A549 treated with CpdA at 1 μM for 4 hours (cell line): Measurements from ENCODE around the gene ZCCHC4. TPM values are rescaled to one million over a fixed set of nuclear protein-coding genes. Genes with fewer than 3 reads are reported as not detected.

Experiments
- total RNA-seq: library from RNA; stranded (reverse); fragments of 200-300 nt; extraction: Qiagen RNA extraction; gene quantifications from 5 replicates; pipeline ENCODE4 v1.2.3, GENCODE V29; 2022; ENCODE audit warnings: low read depth

ZCCHC4 gene, protein sequence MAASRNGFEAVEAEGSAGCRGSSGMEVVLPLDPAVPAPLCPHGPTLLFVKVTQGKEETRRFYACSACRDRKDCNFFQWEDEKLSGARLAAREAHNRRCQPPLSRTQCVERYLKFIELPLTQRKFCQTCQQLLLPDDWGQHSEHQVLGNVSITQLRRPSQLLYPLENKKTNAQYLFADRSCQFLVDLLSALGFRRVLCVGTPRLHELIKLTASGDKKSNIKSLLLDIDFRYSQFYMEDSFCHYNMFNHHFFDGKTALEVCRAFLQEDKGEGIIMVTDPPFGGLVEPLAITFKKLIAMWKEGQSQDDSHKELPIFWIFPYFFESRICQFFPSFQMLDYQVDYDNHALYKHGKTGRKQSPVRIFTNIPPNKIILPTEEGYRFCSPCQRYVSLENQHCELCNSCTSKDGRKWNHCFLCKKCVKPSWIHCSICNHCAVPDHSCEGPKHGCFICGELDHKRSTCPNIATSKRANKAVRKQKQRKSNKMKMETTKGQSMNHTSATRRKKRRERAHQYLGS
- 4.6 to 5.9 TPM (median 5.0 TPM) in 5 replicates for total RNA-seq

DNA sequence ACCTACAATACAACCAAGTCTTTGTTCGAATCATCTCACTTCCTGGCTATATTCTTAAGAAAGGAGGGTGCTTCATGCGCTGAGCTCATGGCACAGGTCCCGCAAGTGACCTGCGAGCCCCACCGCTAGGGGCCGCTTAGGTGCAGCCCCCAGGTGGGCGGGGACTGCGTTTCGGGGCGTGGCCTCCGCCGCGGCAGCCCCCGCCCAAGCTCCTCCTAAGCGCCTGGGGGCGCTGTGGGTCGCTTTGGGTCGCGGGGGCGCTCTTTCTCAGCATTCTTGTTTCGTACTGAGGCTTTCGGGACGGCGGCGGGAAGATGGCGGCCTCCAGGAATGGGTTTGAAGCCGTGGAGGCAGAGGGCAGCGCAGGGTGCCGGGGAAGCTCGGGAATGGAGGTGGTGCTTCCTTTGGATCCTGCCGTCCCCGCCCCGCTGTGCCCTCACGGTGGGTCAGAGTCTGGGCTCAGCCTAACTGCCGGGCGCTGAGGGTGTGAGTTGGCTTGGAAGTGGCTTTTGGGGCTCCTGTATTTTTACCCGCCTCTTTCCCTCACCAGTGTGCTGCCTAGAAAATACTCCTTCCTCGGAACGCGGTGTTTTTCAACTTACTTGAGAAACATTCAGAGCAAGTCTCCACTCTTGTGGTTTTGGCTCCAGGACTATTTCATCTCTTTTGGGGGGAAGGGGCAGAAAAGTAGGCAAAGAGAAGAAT, at the start of gene ZCCHC4:
ZCCHC4 (plus strand) TSS at position 279 of the 705 bp plus-strand sequence; CDS start at position 315, 36 bp downstream.

DNA sequence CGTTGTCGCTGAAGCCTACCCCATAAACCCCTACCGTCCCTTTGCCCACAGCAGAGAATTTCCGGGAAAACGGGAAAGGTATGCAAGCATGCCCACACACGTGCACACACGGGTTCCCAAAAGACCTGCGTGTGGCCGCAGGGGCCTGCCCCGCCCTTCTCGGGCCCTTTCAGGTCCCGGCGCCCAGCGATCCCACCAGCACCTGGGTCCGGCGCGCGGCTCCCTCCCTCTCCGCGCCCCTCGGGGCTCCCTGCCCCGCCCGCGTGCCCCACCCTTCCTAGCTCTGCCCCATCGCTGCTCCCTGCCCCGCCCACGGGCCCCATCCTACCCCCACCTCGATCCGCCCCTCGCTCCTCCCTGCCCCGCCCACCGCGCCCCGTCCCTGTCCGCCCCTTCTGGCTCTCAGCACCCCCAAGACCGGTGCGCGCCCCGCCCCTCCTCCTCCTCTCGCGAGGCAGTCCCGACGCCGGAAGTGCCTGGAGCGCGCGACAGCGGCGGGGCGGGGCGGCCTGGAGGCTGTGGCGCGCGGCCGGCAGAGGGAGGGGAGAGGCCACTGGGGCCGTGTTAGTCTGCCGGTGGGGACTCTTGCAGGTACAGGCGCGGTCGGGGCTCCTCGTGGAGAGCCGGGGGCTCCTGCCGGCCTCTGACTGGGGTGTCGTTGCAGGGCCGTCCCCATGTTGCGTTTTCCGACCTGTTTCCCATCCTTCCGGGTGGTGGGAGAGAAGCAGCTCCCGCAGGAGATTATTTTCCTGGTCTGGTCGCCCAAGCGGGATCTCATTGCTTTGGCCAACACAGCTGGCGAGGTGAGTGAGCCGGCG, 64.4 kb downstream of the ZCCHC4 start, which contains the start of gene ANAPC4:
ANAPC4 (plus strand) TSS at position 510 of the 818 bp plus-strand sequence; CDS start at position 675, 165 bp downstream.

Other genes with a start within 250 kb of the ZCCHC4 start
- 2.2 to 3.0 TPM (median 2.2 TPM) in 5 replicates for gene SEPSECS, start 152.3 kb upstream of the ZCCHC4 start, total RNA-seq
- gene PI4K2B, start 78.7 kb upstream of the ZCCHC4 start, total RNA-seq = 5.6 to 9.1 TPM (median 6.7 TPM) in 5 replicates
- 11.7 to 14.1 TPM (median 12.4 TPM) in 5 replicates for gene ANAPC4, start 64.5 kb downstream of the ZCCHC4 start, total RNA-seq